ENCODE data around the gene UBE2L3.
"Not testable (repeated sequence)": the region's sequence is repeated elsewhere in the genome, so short reads cannot be mapped to it uniquely, and the experiment has no call there.

The UBE2L3 gene

DNA sequence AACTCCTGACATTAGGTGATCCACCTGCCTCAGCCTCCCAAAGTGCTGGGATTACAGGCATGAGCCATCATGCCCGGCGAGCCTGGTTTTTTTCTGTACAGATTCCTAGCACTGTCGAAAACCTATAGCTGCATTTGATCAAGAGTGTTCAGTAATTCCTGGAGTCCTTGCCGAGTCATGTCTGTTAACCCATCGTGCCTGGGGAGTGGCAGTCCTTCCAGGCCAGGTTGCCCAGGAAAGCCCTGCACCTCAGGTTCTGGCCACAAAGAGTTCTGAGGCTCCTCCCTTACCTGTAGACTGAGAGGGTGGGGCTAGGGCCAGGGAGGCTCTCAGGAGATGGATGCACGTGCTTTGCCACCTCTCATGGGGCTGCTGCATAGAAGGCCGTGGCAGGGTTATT is 45.3 kb downstream of the UBE2L3 start:
- DNase-seq (ENCODE audit: low read depth, low spot score) = no peak
- Histone ChIP-seq H3K27ac (no peak overlapping the region), H3K9ac (ENCODE audit: insufficient read length) (no peak overlapping the region), H3K4me3 (no peak overlapping the region), H3K9me3 (ENCODE audit: low read depth, low read length) (no peaks in the 10 kb centered on the region), H3K36me3 (ENCODE audit: insufficient read depth, low read length) (peaks cover 51% of the 10 kb centered on the region)
- TF ChIP-seq FOXP2 (optimal IDR thresholded peaks at IDR 0.05; ENCODE audit: control extremely low read depth, extremely low read length, insufficient read depth) = no peak
- TF ChIP-seq EZH2 (IDR thresholded peaks at IDR 0.05) = no peak
- TF ChIP-seq POLR2AphosphoS5 (IDR thresholded peaks at IDR 0.05; ENCODE audit: borderline replicate concordance, low read depth, low read length) = no peak

DNA sequence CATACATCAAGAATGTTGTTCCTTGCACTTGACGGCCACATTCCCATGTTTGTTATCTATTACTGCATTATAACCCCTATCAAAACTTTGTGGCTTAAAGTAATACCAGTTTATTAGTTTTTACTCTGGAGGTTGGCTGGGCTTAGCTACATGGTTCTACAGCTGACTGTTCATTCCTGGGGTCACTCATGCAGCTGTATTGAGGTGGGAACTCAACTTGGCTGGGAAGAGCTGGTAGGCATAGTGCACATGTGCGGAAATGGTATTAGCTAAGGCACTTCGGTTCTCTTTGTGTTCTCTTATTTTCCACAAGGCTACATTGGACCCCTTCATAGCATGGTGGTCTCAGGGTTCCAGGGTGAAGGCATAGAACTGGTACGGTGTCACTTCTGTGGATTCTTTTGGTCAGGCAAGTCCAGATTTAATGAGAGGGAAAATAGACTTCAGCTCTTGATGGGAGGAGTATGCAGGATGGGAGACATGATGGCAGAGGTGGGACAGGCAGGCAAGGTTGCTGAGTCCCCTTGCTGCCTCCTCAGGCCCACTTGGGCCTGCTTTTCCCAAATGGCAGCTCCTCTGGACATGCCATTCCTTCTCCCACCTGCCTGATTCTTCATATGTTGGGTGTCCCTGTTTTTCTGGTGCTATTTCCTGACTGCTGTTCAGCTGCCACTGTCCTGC is 46.2 kb downstream of the UBE2L3 start:
- no peak for TF ChIP-seq POLR2AphosphoS5 (IDR thresholded peaks at IDR 0.05; ENCODE audit: borderline replicate concordance, low read depth, low read length)
- TF ChIP-seq FOXP2 (optimal IDR thresholded peaks at IDR 0.05; ENCODE audit: control extremely low read depth, extremely low read length, insufficient read depth) = no peak
- TF ChIP-seq EZH2 (IDR thresholded peaks at IDR 0.05) = no peak
- peaks cover 51% of the 10 kb centered on the region for H3K36me3 ChIP-seq (ENCODE audit: insufficient read depth, low read length)

GRCh38 chr22:21615731-21616130 is 48.2 kb downstream of the UBE2L3 start:
- DNase-seq (ENCODE audit: low read depth, low spot score) = no peak
- Histone ChIP-seq H3K27ac (no peak overlapping the region), H3K9me3 (ENCODE audit: low read depth, low read length) (no peaks in the 10 kb centered on the region), H3K9ac (ENCODE audit: insufficient read length) (no peak overlapping the region), H3K36me3 (ENCODE audit: insufficient read depth, low read length) (peaks cover 43% of the 10 kb centered on the region), H3K4me3 (no peak overlapping the region)
- no peak for TF ChIP-seq FOXP2 (optimal IDR thresholded peaks at IDR 0.05; ENCODE audit: control extremely low read depth, extremely low read length, insufficient read depth)
- no peak for TF ChIP-seq EZH2 (IDR thresholded peaks at IDR 0.05)
- TF ChIP-seq POLR2AphosphoS5 (IDR thresholded peaks at IDR 0.05; ENCODE audit: borderline replicate concordance, low read depth, low read length) = no peak

More for the DNA sequence above, 46.2 kb downstream of the UBE2L3 start:
- Histone ChIP-seq H3K27ac (no peak overlapping the region), H3K9me3 (ENCODE audit: low read depth, low read length) (no peaks in the 10 kb centered on the region), H3K4me3 (no peak overlapping the region), H3K9ac (ENCODE audit: insufficient read length) (no peak overlapping the region)
- DNase-seq (ENCODE audit: low read depth, low spot score) = no peak

GRCh38 chr22:21617337-21617736 is 49.8 kb downstream of the UBE2L3 start:
- H3K9me3 ChIP-seq (ENCODE audit: low read depth, low read length); H3K9ac ChIP-seq (ENCODE audit: insufficient read length); DNase-seq (ENCODE audit: low read depth, low spot score); H3K4me3 ChIP-seq: not testable (repeated sequence)
- H3K27ac ChIP-seq = 0 out of 2 replicates have a peak overlapping the region, but pooled peaks have one; percentile 25
- H3K36me3 ChIP-seq (ENCODE audit: insufficient read depth, low read length) = peaks cover 34% of the 10 kb centered on the region

DNA sequence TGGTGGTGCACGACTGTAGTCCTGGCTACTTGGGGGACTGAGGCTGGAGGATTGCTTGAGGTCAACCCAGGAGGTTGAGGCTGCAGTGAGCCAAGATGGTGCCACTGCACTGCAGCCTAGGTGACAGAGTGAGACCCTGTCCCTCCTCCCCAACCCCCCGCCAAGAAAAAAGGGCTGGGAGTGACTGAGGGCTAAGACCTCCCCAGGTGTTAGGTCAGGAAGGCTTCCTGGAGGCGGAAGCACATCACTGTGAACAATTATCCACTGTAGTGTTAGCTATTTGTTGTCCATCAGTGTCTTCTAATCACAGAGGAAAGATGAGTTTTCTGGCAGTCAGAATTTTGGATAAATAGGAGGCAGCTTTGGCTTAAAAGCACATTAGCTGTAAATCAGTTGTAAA is 53.5 kb downstream of the UBE2L3 start:
- H3K9me3 ChIP-seq (ENCODE audit: low read depth, low read length) = no peaks in the 10 kb centered on the region
- H3K9ac ChIP-seq (ENCODE audit: insufficient read length) = no peak overlapping the region
- peaks cover 18% of the 10 kb centered on the region for H3K36me3 ChIP-seq (ENCODE audit: insufficient read depth, low read length)
- TF ChIP-seq FOXP2 (optimal IDR thresholded peaks at IDR 0.05; ENCODE audit: control extremely low read depth, extremely low read length, insufficient read depth) = no peak
- TF ChIP-seq POLR2AphosphoS5 (IDR thresholded peaks at IDR 0.05; ENCODE audit: borderline replicate concordance, low read depth, low read length) = no peak; the same call in 1 of the 2 replicates
- no peak for TF ChIP-seq EZH2 (IDR thresholded peaks at IDR 0.05)
- DNase-seq (ENCODE audit: low read depth, low spot score) = no peak
- H3K27ac ChIP-seq = no peak overlapping the region
- no peak overlapping the region for H3K4me3 ChIP-seq

DNA sequence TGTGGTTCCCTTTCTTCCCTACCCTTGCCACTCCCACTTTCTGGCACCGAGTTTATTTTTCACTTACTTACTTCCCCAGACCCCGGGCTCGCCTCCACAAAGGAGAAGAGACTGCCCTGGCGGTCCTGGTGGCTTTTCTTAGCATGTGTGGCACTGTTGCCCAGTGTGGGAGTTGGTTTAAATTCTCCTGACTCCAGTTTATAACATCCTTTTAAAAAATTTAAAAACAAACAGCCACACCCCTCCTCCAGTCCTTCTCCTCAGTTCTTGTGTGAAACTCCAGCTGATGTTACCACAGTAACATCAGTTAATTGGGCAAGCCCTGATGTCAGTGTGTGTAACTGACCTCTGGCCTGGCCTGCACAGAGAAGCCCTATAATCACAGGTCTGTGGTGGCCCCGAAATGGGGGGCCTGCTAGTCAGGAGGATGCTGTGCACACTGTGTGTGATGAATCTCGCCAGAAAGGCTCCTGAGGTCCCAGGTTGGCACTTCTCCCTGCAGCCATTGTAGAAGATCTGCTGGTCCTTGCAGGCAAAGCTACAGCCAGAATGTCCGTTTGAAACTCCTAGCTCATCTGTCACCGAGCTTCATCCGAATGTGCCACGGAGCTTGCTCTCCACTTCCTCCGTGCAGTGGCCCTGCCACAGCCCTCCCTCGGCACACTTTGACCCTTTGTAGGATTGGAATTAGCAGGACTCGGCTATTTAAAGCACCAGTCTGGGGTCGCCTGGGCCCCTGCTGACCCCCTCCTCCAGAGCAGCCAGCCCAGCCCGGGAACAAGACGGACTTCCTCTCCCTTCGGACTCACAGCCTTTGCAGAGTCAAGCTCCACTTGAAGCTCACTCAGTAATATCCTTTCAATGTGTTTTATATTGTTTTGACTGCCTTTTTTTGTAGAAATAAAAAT is 54.8 kb downstream of the UBE2L3 start:
- no peak overlapping the region for H3K4me3 ChIP-seq
- no peak overlapping the region; the same call in 1 of the 2 replicates for H3K27ac ChIP-seq
- no peaks in the 10 kb centered on the region for H3K9me3 ChIP-seq (ENCODE audit: low read depth, low read length)
- DNase-seq (ENCODE audit: low read depth, low spot score) = no peak
- no peak for TF ChIP-seq EZH2 (IDR thresholded peaks at IDR 0.05)
- TF ChIP-seq POLR2AphosphoS5 (IDR thresholded peaks at IDR 0.05; ENCODE audit: borderline replicate concordance, low read depth, low read length) = no peak
- no peak for TF ChIP-seq FOXP2 (optimal IDR thresholded peaks at IDR 0.05; ENCODE audit: control extremely low read depth, extremely low read length, insufficient read depth)
- no peak overlapping the region for H3K9ac ChIP-seq (ENCODE audit: insufficient read length)
- peaks cover 18% of the 10 kb centered on the region for H3K36me3 ChIP-seq (ENCODE audit: insufficient read depth, low read length)

GRCh38 chr22:21622919-21623647 is 55.6 kb downstream of the UBE2L3 start:
- H3K4me3 ChIP-seq = no peak overlapping the region
- H3K9me3 ChIP-seq (ENCODE audit: low read depth, low read length) = no peaks in the 10 kb centered on the region
- peaks cover 18% of the 10 kb centered on the region for H3K36me3 ChIP-seq (ENCODE audit: insufficient read depth, low read length)
- H3K9ac ChIP-seq (ENCODE audit: insufficient read length) = no peak overlapping the region
- TF ChIP-seq POLR2AphosphoS5 (IDR thresholded peaks at IDR 0.05; ENCODE audit: borderline replicate concordance, low read depth, low read length) = no peak
- TF ChIP-seq FOXP2 (optimal IDR thresholded peaks at IDR 0.05; ENCODE audit: control extremely low read depth, extremely low read length, insufficient read depth) = no peak
- no peak for TF ChIP-seq EZH2 (IDR thresholded peaks at IDR 0.05)
- H3K27ac ChIP-seq = peak overlapping the region; percentile 60
- no peak for DNase-seq (ENCODE audit: low read depth, low spot score)

DNA sequence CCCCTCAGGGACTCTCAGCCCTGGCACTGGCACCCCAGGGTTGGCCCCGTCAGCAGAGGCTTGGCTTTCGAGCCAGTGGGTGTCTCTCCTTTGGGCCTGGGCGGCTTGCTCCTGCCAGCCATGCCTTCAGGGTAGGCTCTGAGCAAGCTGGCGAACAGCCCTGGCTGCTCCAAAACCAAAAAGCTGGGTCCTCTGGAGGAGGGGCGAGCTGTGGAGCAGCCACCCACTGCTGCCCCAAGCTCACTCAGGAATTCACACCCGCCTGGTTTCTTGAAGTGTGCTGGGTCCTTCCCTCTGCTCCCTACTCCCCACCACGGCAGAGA is 56.1 kb downstream of the UBE2L3 start:
- H3K9ac ChIP-seq (ENCODE audit: insufficient read length) = no peak overlapping the region
- DNase-seq (ENCODE audit: low read depth, low spot score) = no peak
- no peak for TF ChIP-seq FOXP2 (optimal IDR thresholded peaks at IDR 0.05; ENCODE audit: control extremely low read depth, extremely low read length, insufficient read depth)
- H3K4me3 ChIP-seq = no peak overlapping the region
- no peaks in the 10 kb centered on the region for H3K9me3 ChIP-seq (ENCODE audit: low read depth, low read length)
- H3K36me3 ChIP-seq (ENCODE audit: insufficient read depth, low read length) = peaks cover 22% of the 10 kb centered on the region
- peak overlapping the region; percentile 60 for H3K27ac ChIP-seq
